Upper lobe of left lung (tissue), 4 donors: ENCODE data around the gene LRRC14B.

Experiments used
- EP300 ChIP-seq, 4 donors: sonication (generic); formaldehyde crosslinking; IDR thresholded peaks; one replicate each; pipeline ENCODE4 v1.5.1; 2017; ENCODE audit warnings: antibody characterized with exemption in 4 of 4, control low read depth in 2 of 4
- POLR2A ChIP-seq, 4 donors: fragments of 450-650 bp; IDR thresholded peaks; one replicate each; pipeline ENCODE4 v1.5.1; 2016 to 2017; ENCODE audit warnings: antibody characterized with exemption in 4 of 4, mild to moderate bottlenecking in 2 of 4
- TF ChIP-seq, protein P1 (sequence below), 6 experiments: fragments of 450-650 bp in 4 of 6; fragments of 200-600 bp in 2 of 6; sonication (generic) in 2 of 6; IDR thresholded peaks; one replicate each; pipeline ENCODE4 v1.5.1; 2016 to 2019; ENCODE audit warnings: antibody characterized with exemption in 6 of 6

DNA sequence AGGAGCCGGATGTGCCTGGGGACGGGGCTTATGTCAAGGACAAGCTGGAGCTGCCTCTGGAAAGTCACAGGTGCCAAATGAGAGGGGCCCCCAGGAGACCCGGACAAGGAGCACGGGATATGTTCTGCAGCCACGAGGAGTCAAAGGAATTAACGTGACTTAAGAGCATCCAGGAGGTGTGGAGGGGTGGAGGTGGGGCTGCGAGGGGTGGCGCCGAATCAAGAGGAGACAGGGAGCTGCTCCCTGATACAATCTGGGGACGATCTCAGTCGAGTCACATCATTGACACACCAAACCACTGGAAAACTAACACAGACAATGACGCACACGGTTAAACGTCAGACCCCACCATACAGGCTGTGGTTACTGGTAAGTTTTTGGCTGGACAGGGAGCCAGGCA is 16.3 kb downstream of the LRRC14B start:
- TF ChIP-seq EP300 (IDR thresholded peaks at IDR 0.05), result no peak
- TF ChIP-seq, protein P1, sequence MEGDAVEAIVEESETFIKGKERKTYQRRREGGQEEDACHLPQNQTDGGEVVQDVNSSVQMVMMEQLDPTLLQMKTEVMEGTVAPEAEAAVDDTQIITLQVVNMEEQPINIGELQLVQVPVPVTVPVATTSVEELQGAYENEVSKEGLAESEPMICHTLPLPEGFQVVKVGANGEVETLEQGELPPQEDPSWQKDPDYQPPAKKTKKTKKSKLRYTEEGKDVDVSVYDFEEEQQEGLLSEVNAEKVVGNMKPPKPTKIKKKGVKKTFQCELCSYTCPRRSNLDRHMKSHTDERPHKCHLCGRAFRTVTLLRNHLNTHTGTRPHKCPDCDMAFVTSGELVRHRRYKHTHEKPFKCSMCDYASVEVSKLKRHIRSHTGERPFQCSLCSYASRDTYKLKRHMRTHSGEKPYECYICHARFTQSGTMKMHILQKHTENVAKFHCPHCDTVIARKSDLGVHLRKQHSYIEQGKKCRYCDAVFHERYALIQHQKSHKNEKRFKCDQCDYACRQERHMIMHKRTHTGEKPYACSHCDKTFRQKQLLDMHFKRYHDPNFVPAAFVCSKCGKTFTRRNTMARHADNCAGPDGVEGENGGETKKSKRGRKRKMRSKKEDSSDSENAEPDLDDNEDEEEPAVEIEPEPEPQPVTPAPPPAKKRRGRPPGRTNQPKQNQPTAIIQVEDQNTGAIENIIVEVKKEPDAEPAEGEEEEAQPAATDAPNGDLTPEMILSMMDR (IDR thresholded peaks at IDR 0.05), result no peak
- TF ChIP-seq POLR2A (IDR thresholded peaks at IDR 0.05), result no peak
